Measurements from ENCODE around the gene LNPEP. TPM values are rescaled to one million over a fixed set of nuclear protein-coding genes. Genes with fewer than 3 reads are reported as not detected.

LNPEP gene
- total RNA-seq, 6 experiments from 2014 or later, result 7.5 to 11.2 (median 9.9) TPM

DNA sequence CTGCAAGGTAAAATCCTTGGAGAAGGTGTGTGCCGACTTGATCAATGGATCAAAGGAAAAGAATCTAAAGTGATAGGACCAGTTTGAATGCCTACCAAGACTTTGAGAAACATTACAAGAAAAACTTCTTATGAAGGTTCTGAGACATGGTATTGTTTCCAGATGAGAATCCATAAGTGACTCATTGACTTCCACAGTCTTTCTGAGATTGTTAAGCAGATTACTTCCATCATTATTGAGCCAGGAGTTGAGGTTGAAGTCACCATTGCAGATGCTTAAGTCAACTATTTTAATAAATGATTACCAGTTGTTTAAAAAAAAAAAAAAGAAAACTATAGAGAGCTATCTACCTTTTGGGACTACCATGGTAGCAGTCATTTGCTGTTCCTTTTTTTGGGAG is 7.0 kb downstream of the LNPEP start:
- H3K27me3 ChIP-seq, result no peaks in the 10 kb centered on the region
- intact Hi-C loops (cut with DNase I), result no loop called here
- no peaks in the 10 kb centered on the region for H3K36me3 ChIP-seq
- no peak for TF ChIP-seq POLR2A (IDR thresholded peaks at IDR 0.05)
- no peak for TF ChIP-seq CTCF (IDR thresholded peaks at IDR 0.05)
- no peak overlapping the region for H3K4me3 ChIP-seq
- no peak overlapping the region for H3K27ac ChIP-seq
- H3K4me1 ChIP-seq, result peaks cover 0 to 1% (median 0%) of the 10 kb centered on the region in 4 donors
- ATAC-seq (no peak), DNase-seq (no peak)
- WGBS (ENCODE audit: insufficient coverage, low coverage, low lambda C conversion rate, missing lambda C conversion rate), result 92% methylated on average over 1 of the region's 1 CpG
- H3K9me3 ChIP-seq, result no peaks in the 10 kb centered on the region

DNA sequence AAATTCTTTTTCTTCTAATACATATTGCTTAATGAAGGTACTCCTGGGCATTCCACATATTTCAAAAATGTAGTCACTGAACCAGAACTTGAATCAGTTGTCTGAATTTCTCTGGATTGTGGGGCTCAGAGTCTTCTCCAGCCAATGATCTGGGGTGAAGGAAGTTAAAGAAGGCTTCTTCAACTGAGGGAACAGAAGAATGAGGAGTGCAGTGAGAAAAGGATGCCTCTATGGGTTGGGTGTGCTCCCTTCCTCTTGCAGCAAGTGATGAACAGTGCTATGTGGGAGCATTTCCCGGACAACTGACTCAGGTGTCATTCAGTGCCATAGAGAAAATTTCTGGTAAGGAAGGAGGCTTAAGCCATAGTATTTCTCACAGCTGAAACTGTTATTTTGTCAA is 7.9 kb downstream of the LNPEP start:
- H3K4me3 ChIP-seq, result no peak overlapping the region
- ATAC-seq, result no peak
- no peaks in the 10 kb centered on the region for H3K27me3 ChIP-seq
- intact Hi-C loops (cut with DNase I), result no loop called here
- H3K27ac ChIP-seq, result no peak overlapping the region
- 80% methylated on average over 1 of the region's 1 CpG for WGBS (ENCODE audit: insufficient coverage, low coverage, low lambda C conversion rate, missing lambda C conversion rate)
- H3K9me3 ChIP-seq, result no peaks in the 10 kb centered on the region
- DNase-seq, result no peak
- no peaks in the 10 kb centered on the region for H3K36me3 ChIP-seq
- no peaks in the 10 kb centered on the region for H3K4me1 ChIP-seq
- TF ChIP-seq POLR2A (IDR thresholded peaks at IDR 0.05), result no peak
- no peak for TF ChIP-seq CTCF (IDR thresholded peaks at IDR 0.05)

GRCh38 chr5:96945144-96945897 is 9.4 kb downstream of the LNPEP start:
- intact Hi-C loops (cut with DNase I), result no loop called here
- H3K4me1 ChIP-seq, result no peaks in the 10 kb centered on the region
- TF ChIP-seq POLR2A (IDR thresholded peaks at IDR 0.05), result no peak
- no peak for TF ChIP-seq CTCF (IDR thresholded peaks at IDR 0.05)
- ATAC-seq (no peak), DNase-seq (no peak)
- H3K27ac ChIP-seq, result no peak overlapping the region
- H3K4me3 ChIP-seq, result no peak overlapping the region
- WGBS (ENCODE audit: insufficient coverage, low coverage, low lambda C conversion rate, missing lambda C conversion rate), result 56% methylated on average over 5 of the region's 5 CpGs
- H3K9me3 ChIP-seq, result no peaks in the 10 kb centered on the region
- no peaks in the 10 kb centered on the region for H3K36me3 ChIP-seq
- H3K27me3 ChIP-seq, result no peaks in the 10 kb centered on the region

DNA sequence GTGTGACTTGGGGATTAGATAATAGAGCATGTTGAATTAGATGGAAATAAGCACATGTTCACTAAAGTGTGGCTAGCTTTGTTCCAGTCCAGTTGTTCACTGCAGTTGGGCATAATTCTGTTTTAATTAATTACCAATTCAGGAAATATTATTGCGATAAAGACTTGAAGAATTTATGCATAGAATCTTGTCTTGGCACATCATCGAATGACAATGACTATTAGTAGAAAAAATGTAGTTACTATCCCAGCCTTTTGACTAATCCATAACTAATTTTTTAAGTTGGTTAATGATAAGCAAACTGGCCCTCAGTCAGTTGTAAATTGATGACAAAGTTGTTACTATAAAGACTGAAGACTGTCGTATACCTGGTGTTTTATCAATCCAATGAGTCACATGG is 10.5 kb downstream of the LNPEP start:
- no peaks in the 10 kb centered on the region for H3K36me3 ChIP-seq
- H3K4me1 ChIP-seq, result no peaks in the 10 kb centered on the region
- DNase-seq (no peak), ATAC-seq (no peak)
- H3K9me3 ChIP-seq, result no peaks in the 10 kb centered on the region
- no peak for TF ChIP-seq CTCF (IDR thresholded peaks at IDR 0.05)
- no peak for TF ChIP-seq POLR2A (IDR thresholded peaks at IDR 0.05)
- no peak overlapping the region for H3K4me3 ChIP-seq
- H3K27me3 ChIP-seq, result no peaks in the 10 kb centered on the region
- intact Hi-C loops (cut with DNase I), result no loop called here
- WGBS (ENCODE audit: insufficient coverage, low coverage, low lambda C conversion rate, missing lambda C conversion rate), result 73% methylated on average over 3 of the region's 3 CpGs
- no peak overlapping the region for H3K27ac ChIP-seq
